ENCODE measurements around the gene ZDHHC3. TPM values are rescaled to one million over a fixed set of nuclear protein-coding genes. Genes with fewer than 3 reads are reported as not detected.

ZDHHC3 gene
- total RNA-seq, 1 experiment from 2014 or later, result 49.5 TPM

DNA sequence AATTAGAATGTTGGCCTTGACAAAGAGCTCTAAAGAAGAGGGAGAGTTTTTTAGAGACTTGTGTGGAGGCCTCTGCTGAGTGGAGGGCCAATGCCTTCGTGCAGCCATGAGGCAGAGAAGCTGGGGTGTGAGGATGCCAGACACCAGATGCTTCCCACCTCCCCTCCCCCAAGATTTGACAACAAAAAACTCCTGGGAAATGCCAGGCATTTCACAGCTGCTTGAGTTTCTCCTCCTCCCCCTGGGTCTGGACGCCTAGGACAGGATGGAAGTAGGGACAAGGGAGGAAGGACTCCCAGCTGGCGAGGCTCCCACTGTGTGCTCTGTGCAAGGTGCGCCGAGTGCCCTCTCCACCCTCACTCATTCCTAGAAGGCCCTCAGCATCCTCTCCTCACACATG is 81.5 kb downstream of the ZDHHC3 start:
- no peak overlapping the region for H3K27ac ChIP-seq (ENCODE audit: low read length)
- H3K36me3 ChIP-seq (ENCODE audit: control insufficient read depth, insufficient read depth, low read length), result no peaks in the 10 kb centered on the region
- CTCF ChIA-PET, result interaction anchor here (1.0 kb wide), 1 partner anchor 11 kb away, joined by 3 read pairs; no protein-coding TSS in a partner anchor
- intact Hi-C loops (cut with micrococcal nuclease; ENCODE audit: unreplicated experiment) (no loop called here), in situ Hi-C loops (cut with HindIII; ENCODE audit: low pct_unique_long_range_greater_than_20kb, low sequenced_read_pairs) (no loop called here)
- H3K27me3 ChIP-seq (ENCODE audit: control insufficient read depth, insufficient read depth, low read length), result no peaks in the 10 kb centered on the region
- no peak; the same call in 1 of the 2 replicates for ATAC-seq
- TF ChIP-seq, protein P1, sequence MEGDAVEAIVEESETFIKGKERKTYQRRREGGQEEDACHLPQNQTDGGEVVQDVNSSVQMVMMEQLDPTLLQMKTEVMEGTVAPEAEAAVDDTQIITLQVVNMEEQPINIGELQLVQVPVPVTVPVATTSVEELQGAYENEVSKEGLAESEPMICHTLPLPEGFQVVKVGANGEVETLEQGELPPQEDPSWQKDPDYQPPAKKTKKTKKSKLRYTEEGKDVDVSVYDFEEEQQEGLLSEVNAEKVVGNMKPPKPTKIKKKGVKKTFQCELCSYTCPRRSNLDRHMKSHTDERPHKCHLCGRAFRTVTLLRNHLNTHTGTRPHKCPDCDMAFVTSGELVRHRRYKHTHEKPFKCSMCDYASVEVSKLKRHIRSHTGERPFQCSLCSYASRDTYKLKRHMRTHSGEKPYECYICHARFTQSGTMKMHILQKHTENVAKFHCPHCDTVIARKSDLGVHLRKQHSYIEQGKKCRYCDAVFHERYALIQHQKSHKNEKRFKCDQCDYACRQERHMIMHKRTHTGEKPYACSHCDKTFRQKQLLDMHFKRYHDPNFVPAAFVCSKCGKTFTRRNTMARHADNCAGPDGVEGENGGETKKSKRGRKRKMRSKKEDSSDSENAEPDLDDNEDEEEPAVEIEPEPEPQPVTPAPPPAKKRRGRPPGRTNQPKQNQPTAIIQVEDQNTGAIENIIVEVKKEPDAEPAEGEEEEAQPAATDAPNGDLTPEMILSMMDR (IDR thresholded peaks at IDR 0.05), result no peak
- TF ChIP-seq SIN3A (IDR thresholded peaks at IDR 0.05; ENCODE audit: borderline replicate concordance, insufficient read depth, low read depth, low read length), result no peak
- no peak for TF ChIP-seq POLR2AphosphoS5 (IDR thresholded peaks at IDR 0.05; ENCODE audit: low read depth, low read length)
- TF ChIP-seq, protein P2, sequence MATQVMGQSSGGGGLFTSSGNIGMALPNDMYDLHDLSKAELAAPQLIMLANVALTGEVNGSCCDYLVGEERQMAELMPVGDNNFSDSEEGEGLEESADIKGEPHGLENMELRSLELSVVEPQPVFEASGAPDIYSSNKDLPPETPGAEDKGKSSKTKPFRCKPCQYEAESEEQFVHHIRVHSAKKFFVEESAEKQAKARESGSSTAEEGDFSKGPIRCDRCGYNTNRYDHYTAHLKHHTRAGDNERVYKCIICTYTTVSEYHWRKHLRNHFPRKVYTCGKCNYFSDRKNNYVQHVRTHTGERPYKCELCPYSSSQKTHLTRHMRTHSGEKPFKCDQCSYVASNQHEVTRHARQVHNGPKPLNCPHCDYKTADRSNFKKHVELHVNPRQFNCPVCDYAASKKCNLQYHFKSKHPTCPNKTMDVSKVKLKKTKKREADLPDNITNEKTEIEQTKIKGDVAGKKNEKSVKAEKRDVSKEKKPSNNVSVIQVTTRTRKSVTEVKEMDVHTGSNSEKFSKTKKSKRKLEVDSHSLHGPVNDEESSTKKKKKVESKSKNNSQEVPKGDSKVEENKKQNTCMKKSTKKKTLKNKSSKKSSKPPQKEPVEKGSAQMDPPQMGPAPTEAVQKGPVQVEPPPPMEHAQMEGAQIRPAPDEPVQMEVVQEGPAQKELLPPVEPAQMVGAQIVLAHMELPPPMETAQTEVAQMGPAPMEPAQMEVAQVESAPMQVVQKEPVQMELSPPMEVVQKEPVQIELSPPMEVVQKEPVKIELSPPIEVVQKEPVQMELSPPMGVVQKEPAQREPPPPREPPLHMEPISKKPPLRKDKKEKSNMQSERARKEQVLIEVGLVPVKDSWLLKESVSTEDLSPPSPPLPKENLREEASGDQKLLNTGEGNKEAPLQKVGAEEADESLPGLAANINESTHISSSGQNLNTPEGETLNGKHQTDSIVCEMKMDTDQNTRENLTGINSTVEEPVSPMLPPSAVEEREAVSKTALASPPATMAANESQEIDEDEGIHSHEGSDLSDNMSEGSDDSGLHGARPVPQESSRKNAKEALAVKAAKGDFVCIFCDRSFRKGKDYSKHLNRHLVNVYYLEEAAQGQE (IDR thresholded peaks at IDR 0.05; ENCODE audit: insufficient read depth in 1 of 2, low read depth in 2 of 2, low read length in 1 of 2), result no peak
- no peak for TF ChIP-seq TCF7L2 (IDR thresholded peaks at IDR 0.05; ENCODE audit: low read depth, low read length)
- no peak overlapping the region for H3K4me3 ChIP-seq (ENCODE audit: low read depth in 2 of 2, low read length in 2 of 2)
- no TSS peak for BruUV-seq (replicated peaks)
- POLR2A ChIA-PET, result interaction anchor here (0.6 to 0.7 kb wide), 2 partner anchors 47 to 474 kb away, joined by 3 to 5 read pairs; no protein-coding TSS in a partner anchor
- no peaks in the 10 kb centered on the region for H3K9me3 ChIP-seq (ENCODE audit: control insufficient read depth, insufficient read depth, low read depth, low read length)
- no peak for DNase-seq (ENCODE audit: low read depth, low spot score)
- no peaks in the 10 kb centered on the region; the same call in 1 of the 2 replicates for H3K4me1 ChIP-seq (ENCODE audit: control insufficient read depth, insufficient read depth, low read length)

DNA sequence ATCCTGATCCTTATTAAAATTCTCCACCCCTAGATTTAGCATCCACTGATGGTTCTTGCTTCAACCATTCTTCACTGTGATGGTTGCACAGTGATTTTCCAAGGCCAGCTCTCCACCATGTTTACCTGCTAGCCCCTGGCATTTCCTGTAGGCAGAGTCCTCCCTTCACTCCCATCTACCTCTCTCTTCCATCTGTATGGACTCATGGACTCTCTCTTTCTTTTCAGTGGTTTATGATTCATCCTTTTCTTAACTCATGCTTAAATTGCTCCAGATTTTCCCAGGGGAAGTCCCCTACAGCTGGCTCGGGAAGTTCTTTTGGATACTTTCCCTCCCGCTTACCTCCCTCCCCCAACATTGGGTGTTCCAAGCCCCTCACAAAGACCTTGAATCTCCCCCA is 82.9 kb downstream of the ZDHHC3 start:
- BruUV-seq (replicated peaks), result no TSS peak
- Histone ChIP-seq H3K4me1 (ENCODE audit: control insufficient read depth, insufficient read depth, low read length) (no peaks in the 10 kb centered on the region; the same call in 1 of the 2 replicates), H3K4me3 (ENCODE audit: low read depth in 2 of 2, low read length in 2 of 2) (no peak overlapping the region), H3K9me3 (ENCODE audit: control insufficient read depth, insufficient read depth, low read depth, low read length) (no peaks in the 10 kb centered on the region), H3K27ac (ENCODE audit: low read length) (no peak overlapping the region), H3K27me3 (ENCODE audit: control insufficient read depth, insufficient read depth, low read length) (no peaks in the 10 kb centered on the region), H3K36me3 (ENCODE audit: control insufficient read depth, insufficient read depth, low read length) (no peaks in the 10 kb centered on the region)
- TF ChIP-seq, protein P2 (IDR thresholded peaks at IDR 0.05; ENCODE audit: insufficient read depth in 1 of 2, low read depth in 2 of 2, low read length in 1 of 2), result no peak
- no peak for DNase-seq (ENCODE audit: low read depth, low spot score)
- ChIA-PET CTCF (no interaction called here), POLR2A (no interaction called here)
- peak; percentile 71 for ATAC-seq
- intact Hi-C loops (cut with micrococcal nuclease; ENCODE audit: unreplicated experiment), result no loop called here
- in situ Hi-C loops (cut with HindIII; ENCODE audit: low pct_unique_long_range_greater_than_20kb, low sequenced_read_pairs), result no loop called here
